ENCODE measurements around the gene TTC21A.
A peak's percentile ranks its signal among the peaks of the same experiment; 100 is the strongest.

- TF ChIP-seq POLR2A (IDR thresholded peaks at IDR 0.05) (peak in 1 of 2 donors; percentile 27), CTCF (IDR thresholded peaks at IDR 0.05) (no peak)
Measured at GRCh38 chr3:39135170-39135805, 27.8 kb downstream of the TTC21A start.
